Measurements from ENCODE around the gene HEG1. TPM values are rescaled to one million over a fixed set of nuclear protein-coding genes. Genes with fewer than 3 reads are reported as not detected.

The HEG1 gene
- total RNA-seq, 2 donors from 2014 or later = 45.7 to 46.1 TPM

- no peaks in the 10 kb centered on the region for H3K9me3 ChIP-seq
- H3K4me1 ChIP-seq = no peaks in the 10 kb centered on the region
- no peak for TF ChIP-seq CTCF (IDR thresholded peaks at IDR 0.05)
- TF ChIP-seq POLR2A (IDR thresholded peaks at IDR 0.05) = no peak
- H3K36me3 ChIP-seq (replicated peaks in 1 of 2; ENCODE audit: insufficient read depth in 1 of 2, low read depth in 2 of 2) = no peaks in the 10 kb centered on the region
- DNase-seq (no peak), ATAC-seq (no peak)
- 37 to 38% methylated on average over 1 of the region's 1 CpG for WGBS, 2 donors
- intact Hi-C loops (cut with DNase I) = no loop called here
- H3K27me3 ChIP-seq = no peaks in the 10 kb centered on the region
- H3K27ac ChIP-seq = no peak overlapping the region
- H3K4me3 ChIP-seq = no peak overlapping the region
Measured at GRCh38 chr3:125069452-125069851, 13.7 kb upstream of the HEG1 start.

- 83 to 90% methylated on average over 4 of the region's 4 CpGs for WGBS, 2 donors
- Histone ChIP-seq H3K4me1 (peaks cover 7% of the 10 kb centered on the region), H3K9me3 (no peaks in the 10 kb centered on the region), H3K27ac (no peak overlapping the region), H3K27me3 (no peaks in the 10 kb centered on the region), H3K4me3 (no peak overlapping the region), H3K36me3 (replicated peaks in 1 of 2; ENCODE audit: insufficient read depth in 1 of 2, low read depth in 2 of 2) (no peaks in the 10 kb centered on the region)
- TF ChIP-seq POLR2A (IDR thresholded peaks at IDR 0.05) (no peak), CTCF (IDR thresholded peaks at IDR 0.05) (no peak)
- intact Hi-C loops (cut with DNase I) = no loop called here
- no peak for DNase-seq
- no peak for ATAC-seq
Measured at GRCh38 chr3:125068265-125068664, 12.5 kb upstream of the HEG1 start.

GRCh38 chr3:125067225-125067624 lies 11.4 kb upstream of the HEG1 start:
- no peak for ATAC-seq
- H3K4me1 ChIP-seq = peaks cover 17% of the 10 kb centered on the region
- H3K36me3 ChIP-seq (replicated peaks in 1 of 2; ENCODE audit: insufficient read depth in 1 of 2, low read depth in 2 of 2) = no peaks in the 10 kb centered on the region
- no peak for TF ChIP-seq POLR2A (IDR thresholded peaks at IDR 0.05)
- no peak for TF ChIP-seq CTCF (IDR thresholded peaks at IDR 0.05)
- H3K9me3 ChIP-seq = no peaks in the 10 kb centered on the region
- H3K27me3 ChIP-seq = no peaks in the 10 kb centered on the region
- no peak overlapping the region for H3K4me3 ChIP-seq
- intact Hi-C loops (cut with DNase I) = no loop called here
- no peak for DNase-seq
- H3K27ac ChIP-seq = no peak overlapping the region
- WGBS, 2 donors = 48 to 51% methylated on average over 3 of the region's 3 CpGs

- 13 to 26% methylated on average over 7 of the region's 7 CpGs for WGBS, 2 donors
- Histone ChIP-seq H3K36me3 (replicated peaks in 1 of 2; ENCODE audit: insufficient read depth in 1 of 2, low read depth in 2 of 2) (no peaks in the 10 kb centered on the region), H3K9me3 (no peaks in the 10 kb centered on the region), H3K27me3 (no peaks in the 10 kb centered on the region), H3K4me1 (peaks cover 42% of the 10 kb centered on the region), H3K27ac (peak overlapping the region in 3 of 4 donors; percentile 42 to 72 (median 72)), H3K4me3 (no peak overlapping the region)
- TF ChIP-seq CTCF (IDR thresholded peaks at IDR 0.05) = no peak
- TF ChIP-seq POLR2A (IDR thresholded peaks at IDR 0.05) = no peak
- intact Hi-C loops (cut with DNase I) = no loop called here
- ATAC-seq (peak; percentile 83), DNase-seq (peak; percentile 39 to 70 (median 54))
Measured at GRCh38 chr3:125062904-125063618, 7.3 kb upstream of the HEG1 start.

- H3K9me3 ChIP-seq = no peaks in the 10 kb centered on the region
- peak overlapping the region in 3 of 4 donors; percentile 17 to 58 (median 32) for H3K27ac ChIP-seq
- intact Hi-C loops (cut with DNase I) = no loop called here
- TF ChIP-seq CTCF (IDR thresholded peaks at IDR 0.05) (no peak), POLR2A (IDR thresholded peaks at IDR 0.05) (no peak)
- H3K4me3 ChIP-seq = no peak overlapping the region
- H3K27me3 ChIP-seq = no peaks in the 10 kb centered on the region
- ATAC-seq = no peak
- no peaks in the 10 kb centered on the region for H3K36me3 ChIP-seq (replicated peaks in 1 of 2; ENCODE audit: insufficient read depth in 1 of 2, low read depth in 2 of 2)
- 81 to 97% methylated on average over 4 to 5 of the region's 5 CpGs for WGBS, 2 donors
- peaks cover 43% of the 10 kb centered on the region for H3K4me1 ChIP-seq
- DNase-seq = no peak
Measured at GRCh38 chr3:125061646-125062045, 5.8 kb upstream of the HEG1 start.

Measured in body of pancreas (tissue), 4 donors.